Endothelial cell of umbilical vein (primary cell): Measurements from ENCODE around the gene SMOC1. TPM values are rescaled to one million over a fixed set of nuclear protein-coding genes. Genes with fewer than 3 reads are reported as not detected.

Experiments
- BruUV-seq: library from RNA; stranded (reverse); fragments of 400-500 nt; replicated peaks from 2 replicates; lab custom pipeline; 2021; lab: Mats Ljungman, UMichigan
- CTCF ChIA-PET: fragments of 300-600, 350-600 bp; sonication (Branson Sonifier 250); formaldehyde crosslinking; loops from one replicate; lab custom pipeline; 2021; ENCODE audit warnings: antibody characterized with exemption, inconsistent platforms; lab: Charles Lee
- POLR2A ChIA-PET: fragments of 300-600, 350-600 bp; sonication (Branson Sonifier 250); formaldehyde crosslinking; loops from one replicate; lab custom pipeline; 2021; ENCODE audit warnings: antibody characterized with exemption, inconsistent platforms; lab: Charles Lee
- DNase-seq: peaks from one replicate; pipeline ENCODE4 v3.0.0-alpha.2; 2011; ENCODE audit warnings: low read depth, low spot score
- FAIRE-seq: peaks from 2 replicates; lab custom pipeline; 2011; peaks lifted over from hg19 to GRCh38; lab: Jason Lieb, UNC
- H2AFZ ChIP-seq: 2 replicates; pipeline ENCODE4 v1.6.0; 2012; ENCODE audit warnings: low read depth, low read length, control low read depth, inconsistent platforms
- H3K27ac ChIP-seq: 2 replicates; pipeline ENCODE4 v1.5.1; 2011; ENCODE audit warnings: low read depth, mild to moderate bottlenecking, control low read depth, low read length, moderate library complexity; ENCODE audit not compliant: insufficient read depth
- H3K27me3 ChIP-seq, 2 experiments: 2 replicates each; pipeline versions ENCODE4 v1.6.0 to v1.6.1; 2011; ENCODE audit warnings: low read length in 2 of 2, mixed read lengths in 1 of 2; ENCODE audit not compliant: control insufficient read depth in 2 of 2, insufficient read depth in 2 of 2
- H3K36me3 ChIP-seq, 2 experiments: 2 replicates in 1 of 2; 3 replicates in 1 of 2; pipeline ENCODE4 v1.5.1; 2011; ENCODE audit warnings: low read length in 2 of 2, mild to moderate bottlenecking in 1 of 2, moderate library complexity in 1 of 2; ENCODE audit not compliant: control insufficient read depth in 2 of 2, insufficient read depth in 2 of 2; ENCODE audit errors: extremely low read depth in 1 of 2
- H3K4me1 ChIP-seq: 3 replicates; pipeline ENCODE4 v1.5.1; 2011; ENCODE audit warnings: mild to moderate bottlenecking, low read length; ENCODE audit not compliant: control insufficient read depth, insufficient read depth; ENCODE audit errors: extremely low read depth
- H3K4me2 ChIP-seq: 2 replicates; pipeline ENCODE4 v1.6.1; 2011; ENCODE audit warnings: low read length, control low read depth, mixed read lengths; ENCODE audit not compliant: insufficient read depth
- H3K4me3 ChIP-seq, 3 experiments: fragments of 200-600 bp in 1 of 3; sonication (generic), shearing (Covaris generic) in 1 of 3; replicated peaks in 1 of 3; 2 replicates each; pipeline ENCODE4 v1.5.1; 2011 to 2016; ENCODE audit warnings: control low read depth in 3 of 3, low read length in 3 of 3, mild to moderate bottlenecking in 2 of 3, inconsistent platforms in 1 of 3, low read depth in 1 of 3, moderate library complexity in 1 of 3; ENCODE audit not compliant: insufficient read depth in 1 of 3
- H3K79me2 ChIP-seq: 2 replicates; pipeline ENCODE4 v1.6.0; 2012; ENCODE audit warnings: low read length, inconsistent platforms; ENCODE audit not compliant: control insufficient read depth, insufficient read depth
- H3K9ac ChIP-seq: replicated peaks from 2 replicates; pipeline ENCODE3; 2011; ENCODE audit warnings: low read length, control low read depth; ENCODE audit not compliant: insufficient read depth; ENCODE audit errors: extremely low read depth
- H3K9me1 ChIP-seq: replicated peaks from 3 replicates; pipeline ENCODE4 v1.6.0; 2011; ENCODE audit warnings: mild to moderate bottlenecking, low read length; ENCODE audit not compliant: control insufficient read depth, insufficient read depth; ENCODE audit errors: extremely low read depth
- H3K9me3 ChIP-seq: replicated peaks from 2 replicates; pipeline ENCODE4 v1.5.1; 2012; ENCODE audit warnings: low read length, inconsistent platforms; ENCODE audit not compliant: control insufficient read depth, insufficient read depth
- H4K20me1 ChIP-seq: replicated peaks from 2 replicates; pipeline ENCODE3; 2011; ENCODE audit warnings: mild to moderate bottlenecking, low read length; ENCODE audit not compliant: control insufficient read depth, insufficient read depth; ENCODE audit errors: extremely low read depth
- EZH2 ChIP-seq: IDR thresholded peaks from 2 replicates; pipeline ENCODE4 v1.6.1; 2012; ENCODE audit warnings: borderline replicate concordance, low read depth, mild to moderate bottlenecking, moderate library complexity, low read length, inconsistent platforms; ENCODE audit not compliant: severe bottlenecking
- FOS ChIP-seq: IDR thresholded peaks from 2 replicates; pipeline ENCODE4 v1.6.1; 2011; ENCODE audit warnings: mild to moderate bottlenecking, low read length, moderate library complexity, borderline replicate concordance; ENCODE audit not compliant: insufficient read depth
- GATA2 ChIP-seq: IDR thresholded peaks from 2 replicates; pipeline ENCODE4 v1.7.0; 2011; ENCODE audit warnings: low read depth, mild to moderate bottlenecking, moderate library complexity, mixed read lengths, low read length; ENCODE audit not compliant: insufficient read length, insufficient read depth
- JUN ChIP-seq: IDR thresholded peaks from 2 replicates; pipeline ENCODE4 v1.6.1; 2011; ENCODE audit warnings: borderline replicate concordance, low read depth; ENCODE audit not compliant: insufficient read length, insufficient read depth
- MYC ChIP-seq: IDR thresholded peaks from one replicate; pipeline ENCODE4 v1.6.1; 2011; ENCODE audit warnings: mild to moderate bottlenecking, low read depth, low read length
- POLR2A ChIP-seq: IDR thresholded peaks from 2 replicates; pipeline ENCODE4 v1.6.1; 2012; ENCODE audit warnings: low read depth, mild to moderate bottlenecking, control low read depth, low read length
- dilution Hi-C: fragments of 300-500 bp; cut with MboI; formaldehyde crosslinking; loops from one replicate; pipeline ENCODE4 v1.15.0; 2019; ENCODE audit warnings: low sequenced_read_pairs; ENCODE audit not compliant: extremely low pct_ligation_motif_present
- intact Hi-C: fragments of 100-400 bp; cut with micrococcal nuclease; formaldehyde crosslinking; loops from one replicate; pipeline ENCODE4 v1.10.0; 2022
- polyA plus RNA-seq, 4 experiments: library from polyadenylated mRNA; depleted of rRNA in 3 of 4; stranded (reverse) in 3 of 4; unstranded in 1 of 4; fragments of >200 nt; gene quantifications; 2 replicates each; pipeline versions ENCODE4 v1.2.1 to v1.2.3, GENCODE V29; 2011 to 2012; ENCODE audit warnings: missing spikeins in 1 of 4
- total RNA-seq: library from RNA; stranded (reverse); gene quantifications from 2 replicates; pipeline ENCODE4 v1.2.3, GENCODE V29; 2021
- TF ChIP-seq, protein P1 (sequence below): IDR thresholded peaks from 2 replicates; pipeline ENCODE4 v1.6.1; 2011; ENCODE audit not compliant: insufficient read depth, insufficient read length
- TF ChIP-seq, protein P2 (sequence below), 2 donors: IDR thresholded peaks; 1 replicate in 1 of 2; 2 replicates in 1 of 2; pipeline ENCODE4 v1.5.1; 2011; ENCODE audit warnings: low read length in 2 of 2, mild to moderate bottlenecking in 2 of 2, moderate library complexity in 2 of 2, control low read depth in 1 of 2, inconsistent platforms in 1 of 2, low read depth in 1 of 2; ENCODE audit not compliant: insufficient read depth in 1 of 2; ENCODE audit errors: extremely low read depth in 1 of 2

SMOC1 gene
- total and polyA plus RNA-seq, 2 donors (not counting 3 experiments of a cell fraction or from before 2014, with no cell fraction given), result 0.97 to 1.1 TPM

DNA sequence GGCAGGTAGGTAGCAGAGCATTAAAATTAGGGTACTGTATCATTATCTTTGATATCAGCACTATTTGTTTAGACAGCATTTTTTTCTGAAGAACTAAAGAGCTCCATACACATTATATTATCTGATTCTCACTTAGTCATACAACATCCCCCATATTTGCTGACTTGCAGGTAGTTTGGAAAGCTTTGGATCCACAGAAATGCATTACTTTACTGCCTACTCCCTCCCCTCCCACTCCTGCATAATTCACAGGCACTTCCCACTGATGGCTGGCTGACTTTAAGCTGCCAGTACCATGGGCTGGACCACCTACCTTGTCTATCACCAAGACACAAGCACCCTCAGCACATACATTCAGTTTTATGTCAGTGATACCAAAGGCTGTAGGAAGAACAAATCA, 199.1 kb downstream of the SMOC1 start:
- no peak overlapping the region for H3K27ac ChIP-seq

DNA sequence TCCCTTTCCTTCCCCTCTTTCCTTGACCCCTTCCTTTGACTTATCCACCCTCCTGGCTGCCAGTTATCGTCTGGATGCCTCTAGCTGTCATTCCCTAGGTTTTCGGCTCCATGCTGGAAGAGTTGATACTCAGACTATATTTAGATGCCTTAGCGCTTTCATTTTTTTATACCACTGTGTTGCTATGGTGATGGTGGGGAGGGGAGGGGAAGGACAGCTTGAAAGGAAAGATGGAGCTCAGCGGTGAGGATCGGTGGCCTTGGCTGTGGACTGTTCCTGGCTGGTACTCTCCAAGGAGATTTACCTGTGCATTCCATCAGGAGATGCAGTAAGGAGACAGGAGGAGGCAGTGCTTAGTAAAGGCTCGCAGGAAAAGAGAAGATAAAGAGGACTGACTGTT, 200.9 kb downstream of the SMOC1 start:
- DNase-seq, result no peak
- Histone ChIP-seq H3K9me3 (no peaks in the 10 kb centered on the region), H3K4me1 (no peaks in the 10 kb centered on the region), H3K9ac (no peak overlapping the region), H4K20me1 (no peaks in the 10 kb centered on the region), H3K27ac (no peak overlapping the region), H2AFZ (no peak overlapping the region), H3K4me3 (no peak overlapping the region), H3K9me1 (no peaks in the 10 kb centered on the region), H3K36me3 (no peaks in the 10 kb centered on the region), H3K79me2 (no peaks in the 10 kb centered on the region), H3K27me3 (no peaks in the 10 kb centered on the region), H3K4me2 (no peak overlapping the region)
- no peak for FAIRE-seq
- POLR2A ChIA-PET, result no interaction called here
- dilution Hi-C loops, result no loop called here
- no TSS peak for BruUV-seq
- no peak for TF ChIP-seq JUN
- no peak for TF ChIP-seq EZH2
- TF ChIP-seq, protein P1, sequence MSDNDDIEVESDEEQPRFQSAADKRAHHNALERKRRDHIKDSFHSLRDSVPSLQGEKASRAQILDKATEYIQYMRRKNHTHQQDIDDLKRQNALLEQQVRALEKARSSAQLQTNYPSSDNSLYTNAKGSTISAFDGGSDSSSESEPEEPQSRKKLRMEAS, result no peak
- TF ChIP-seq, protein P2, sequence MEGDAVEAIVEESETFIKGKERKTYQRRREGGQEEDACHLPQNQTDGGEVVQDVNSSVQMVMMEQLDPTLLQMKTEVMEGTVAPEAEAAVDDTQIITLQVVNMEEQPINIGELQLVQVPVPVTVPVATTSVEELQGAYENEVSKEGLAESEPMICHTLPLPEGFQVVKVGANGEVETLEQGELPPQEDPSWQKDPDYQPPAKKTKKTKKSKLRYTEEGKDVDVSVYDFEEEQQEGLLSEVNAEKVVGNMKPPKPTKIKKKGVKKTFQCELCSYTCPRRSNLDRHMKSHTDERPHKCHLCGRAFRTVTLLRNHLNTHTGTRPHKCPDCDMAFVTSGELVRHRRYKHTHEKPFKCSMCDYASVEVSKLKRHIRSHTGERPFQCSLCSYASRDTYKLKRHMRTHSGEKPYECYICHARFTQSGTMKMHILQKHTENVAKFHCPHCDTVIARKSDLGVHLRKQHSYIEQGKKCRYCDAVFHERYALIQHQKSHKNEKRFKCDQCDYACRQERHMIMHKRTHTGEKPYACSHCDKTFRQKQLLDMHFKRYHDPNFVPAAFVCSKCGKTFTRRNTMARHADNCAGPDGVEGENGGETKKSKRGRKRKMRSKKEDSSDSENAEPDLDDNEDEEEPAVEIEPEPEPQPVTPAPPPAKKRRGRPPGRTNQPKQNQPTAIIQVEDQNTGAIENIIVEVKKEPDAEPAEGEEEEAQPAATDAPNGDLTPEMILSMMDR (IDR thresholded peaks at IDR 0.05; ENCODE audit: extremely low read depth in 1 of 2, insufficient read depth in 1 of 2, low read depth in 1 of 2, low read length in 2 of 2), result no peak
- TF ChIP-seq POLR2A, result no peak
- no peak for TF ChIP-seq MYC
- TF ChIP-seq FOS, result no peak
- CTCF ChIA-PET, result no interaction called here
- intact Hi-C loops, result loop anchor here (10.0 kb wide), 1 partner anchor 325 kb away; no protein-coding TSS in a partner anchor

More for the DNA sequence above, 199.1 kb downstream of the SMOC1 start:
- no peaks in the 10 kb centered on the region for H4K20me1 ChIP-seq
- dilution Hi-C loops, result no loop called here
- POLR2A ChIA-PET, result no interaction called here
- TF ChIP-seq GATA2 (no peak), JUN (no peak), FOS (no peak), EZH2 (no peak)
- TF ChIP-seq, protein P1, result no peak
- BruUV-seq, result no TSS peak
- no peak overlapping the region for H3K4me2 ChIP-seq
- H3K27me3 ChIP-seq, result no peaks in the 10 kb centered on the region
- no peaks in the 10 kb centered on the region for H3K9me1 ChIP-seq
- no peaks in the 10 kb centered on the region for H3K9me3 ChIP-seq
- intact Hi-C loops, result no loop called here
- no peak overlapping the region for H3K9ac ChIP-seq
- H3K79me2 ChIP-seq, result no peaks in the 10 kb centered on the region
- no peak overlapping the region for H3K4me3 ChIP-seq
- H2AFZ ChIP-seq, result no peak overlapping the region
- CTCF ChIA-PET, result interaction anchor here (0.9 to 2.4 kb wide), 4 partner anchors 9 to 44 kb away, joined by 3 to 13 read pairs (median 3); no protein-coding TSS in a partner anchor
- FAIRE-seq, result no peak
- no peaks in the 10 kb centered on the region for H3K4me1 ChIP-seq
- no peak for DNase-seq
- H3K36me3 ChIP-seq, result no peaks in the 10 kb centered on the region
